HK-2 (cell line): Measurements from ENCODE around the gene TANC2.
"Not testable (repeated sequence)": the region's sequence is repeated elsewhere in the genome, so short reads cannot be mapped to it uniquely, and the experiment has no call there.

Experiments used
- DNase-seq: peaks from one replicate; pipeline ENCODE4 v3.0.0-alpha.2; 2018; ENCODE audit not compliant: unreplicated experiment

Gene TANC2

DNA sequence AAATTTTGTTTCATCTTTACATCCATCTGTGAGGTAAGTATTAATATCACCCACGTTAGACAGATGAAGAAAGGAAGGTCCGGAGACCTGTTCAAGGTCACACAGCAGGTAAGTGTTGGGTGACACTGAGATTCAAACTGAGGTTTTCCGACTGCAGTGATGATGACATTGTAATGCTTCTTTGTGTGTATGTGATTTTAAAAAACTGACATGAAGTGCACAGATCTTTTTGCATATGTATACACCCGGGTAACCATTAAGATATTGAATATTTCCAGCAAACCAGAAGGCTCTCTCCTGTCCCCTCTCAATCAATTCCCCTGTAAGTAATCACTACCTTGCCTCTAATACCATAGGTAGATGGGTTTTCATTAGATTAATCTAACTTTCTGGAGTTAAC, 1.5 kb upstream of the TANC2 start:
- DNase-seq: no peak

DNA sequence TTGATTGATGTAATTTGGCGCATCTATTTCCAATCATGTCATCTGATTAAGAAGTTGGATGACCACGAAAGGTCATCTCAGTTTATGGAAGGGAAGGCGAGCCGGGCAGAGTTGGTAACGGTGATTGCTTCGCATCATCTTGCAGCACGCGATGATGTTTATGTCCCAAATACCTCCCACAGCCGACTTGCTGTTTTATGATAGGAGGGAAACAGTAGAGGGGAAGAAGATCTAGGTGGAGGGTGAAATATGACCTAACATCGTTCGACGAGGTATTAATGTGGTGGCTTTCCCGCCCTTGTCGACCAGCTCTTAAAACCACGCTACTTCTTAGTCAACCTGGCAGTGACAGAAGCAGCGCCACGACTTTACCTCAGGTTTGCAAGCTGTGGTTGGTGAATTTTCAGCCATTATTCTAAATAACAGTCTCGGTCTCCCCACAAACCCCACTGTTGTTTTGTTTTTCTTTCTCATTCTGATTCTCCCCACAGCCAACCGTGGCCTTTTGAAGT, 805 bp upstream of the TANC2 start:
- DNase-seq: no peak

DNA sequence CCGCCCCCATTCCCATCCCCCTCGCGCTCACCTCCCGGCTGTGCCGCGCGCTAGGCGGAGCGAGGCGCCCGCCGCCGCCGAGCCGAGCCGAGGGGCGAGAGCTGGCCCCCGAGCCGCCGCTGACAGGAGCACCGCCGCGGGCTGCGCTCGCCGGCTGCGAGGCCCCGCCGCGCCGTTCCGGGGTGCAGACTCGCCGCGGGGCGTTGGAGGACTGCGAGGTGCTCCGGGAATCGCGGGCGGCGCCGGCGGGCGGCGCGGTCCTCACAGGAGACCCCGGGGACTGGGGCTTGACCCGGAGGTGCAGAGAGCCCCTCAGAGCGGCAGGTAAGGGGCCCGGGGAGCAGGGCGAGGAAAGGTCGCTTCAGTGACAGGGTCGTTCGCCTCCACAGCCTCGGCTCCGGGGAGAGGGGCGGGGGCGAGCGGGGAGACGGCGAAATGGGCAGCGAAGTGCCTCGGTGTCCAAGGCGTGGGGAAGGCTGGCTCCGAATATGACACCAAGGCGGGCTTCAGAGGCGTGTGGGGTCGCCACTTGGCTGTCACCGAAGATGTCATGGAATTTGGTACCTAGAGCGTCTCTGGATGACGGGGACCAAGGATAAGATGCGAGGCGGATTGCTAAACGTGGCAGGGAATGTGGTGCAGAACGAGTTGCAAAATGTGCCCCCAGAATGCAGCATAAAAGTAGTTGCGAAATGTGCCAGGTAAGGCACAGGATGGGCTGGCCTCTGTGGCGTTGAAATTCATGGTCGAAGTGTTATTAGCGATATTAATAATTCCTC, 580 bp downstream of the TANC2 start:
- DNase-seq: peak; percentile 49

DNA sequence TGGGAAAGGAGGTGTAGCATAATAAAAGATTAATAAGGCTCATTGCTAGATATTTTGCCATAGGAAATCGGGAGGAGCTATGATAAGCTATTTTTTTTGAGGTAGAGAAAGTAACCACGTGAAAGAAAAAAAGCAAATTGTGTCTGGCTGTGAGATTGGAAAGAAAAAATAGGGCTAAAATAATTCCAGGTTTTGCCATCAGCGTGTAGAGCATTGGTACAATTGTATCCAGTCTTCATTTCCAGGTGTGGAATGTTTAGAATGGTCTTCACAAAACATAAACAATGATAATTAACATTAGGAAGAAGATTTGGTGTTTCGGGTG, 1.1 kb downstream of the TANC2 start:
- no peak for DNase-seq

DNA sequence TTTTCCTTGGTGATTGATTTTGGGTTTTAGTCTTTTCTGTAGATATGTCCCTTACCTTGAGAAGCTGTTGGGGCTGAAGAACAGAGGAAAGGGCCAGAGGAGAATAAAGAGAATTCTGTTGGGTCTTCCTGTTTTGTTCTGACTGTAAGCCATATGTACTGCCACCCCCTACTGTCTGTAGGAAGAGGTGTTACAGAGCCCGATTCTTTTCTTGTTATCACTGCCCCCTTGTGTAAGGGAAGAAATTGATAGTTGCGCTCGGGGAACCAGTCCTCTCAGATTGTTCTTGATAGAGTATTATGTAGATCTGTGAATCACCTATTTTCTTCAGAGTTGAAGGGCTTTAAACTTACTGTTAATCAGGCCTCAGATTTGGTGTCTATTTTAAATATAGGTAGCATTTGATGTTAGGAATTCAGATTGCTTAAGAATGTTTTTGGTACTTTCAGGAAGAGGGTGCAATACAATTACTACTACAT, 2.4 kb downstream of the TANC2 start:
- DNase-seq: peak; percentile 38

GRCh38 chr17:62970610-62971009, 4.6 kb downstream of the TANC2 start:
- no peak for DNase-seq

GRCh38 chr17:62971853-62972252, 5.8 kb downstream of the TANC2 start:
- no peak for DNase-seq

- no peak for DNase-seq
Observed at GRCh38 chr17:62974788-62975187, 8.8 kb downstream of the TANC2 start.

DNA sequence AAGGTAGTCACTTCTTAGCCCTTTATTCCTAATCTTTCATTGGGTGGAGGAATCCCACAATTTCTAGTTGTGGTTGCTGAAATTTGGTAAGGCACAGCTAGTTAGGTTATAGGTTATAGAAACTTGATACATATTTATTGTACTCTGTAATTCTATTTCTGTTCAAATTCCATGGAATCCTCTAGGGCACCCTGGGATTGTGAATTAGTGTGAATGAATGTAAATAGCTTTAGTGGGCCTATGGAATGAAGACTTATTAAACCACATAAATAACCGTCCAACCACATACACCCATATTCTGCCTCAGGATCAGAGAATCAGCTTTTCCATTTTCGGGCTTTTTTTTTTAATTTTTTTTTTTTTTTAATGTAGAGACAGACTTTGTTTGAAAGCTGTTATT, 9.2 kb downstream of the TANC2 start:
- no peak for DNase-seq

DNA sequence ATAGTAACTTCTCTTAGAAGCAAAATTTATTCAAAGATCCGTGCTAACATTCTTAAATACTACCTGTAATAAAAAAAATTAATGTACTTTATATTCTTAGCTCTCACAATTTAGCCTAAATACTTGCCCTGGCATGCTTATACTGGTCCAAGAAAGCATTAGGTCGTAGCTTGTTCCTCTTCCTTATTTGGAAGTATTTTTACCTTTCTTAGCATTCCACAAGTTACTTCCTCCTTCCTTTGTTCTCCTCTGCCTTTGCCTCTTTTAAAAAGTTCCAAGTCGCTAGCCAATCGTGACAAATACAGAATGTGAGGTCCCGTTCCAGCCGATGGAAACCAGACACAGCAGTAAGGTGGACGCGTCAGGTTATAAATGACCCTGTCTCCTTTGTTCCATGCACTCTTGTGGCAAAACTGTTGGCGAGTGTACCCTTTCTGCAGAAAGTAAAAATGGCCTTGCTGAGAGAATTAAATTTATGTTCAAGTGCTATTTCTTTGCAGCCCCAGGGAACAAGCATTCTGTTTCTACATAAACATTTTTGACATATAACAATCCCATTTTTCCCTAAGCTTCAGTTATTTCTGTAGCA, 10.7 kb downstream of the TANC2 start:
- DNase-seq: not testable (repeated sequence)

- DNase-seq: no peak
Observed at GRCh38 chr17:62980842-62981241, 14.8 kb downstream of the TANC2 start.

DNA sequence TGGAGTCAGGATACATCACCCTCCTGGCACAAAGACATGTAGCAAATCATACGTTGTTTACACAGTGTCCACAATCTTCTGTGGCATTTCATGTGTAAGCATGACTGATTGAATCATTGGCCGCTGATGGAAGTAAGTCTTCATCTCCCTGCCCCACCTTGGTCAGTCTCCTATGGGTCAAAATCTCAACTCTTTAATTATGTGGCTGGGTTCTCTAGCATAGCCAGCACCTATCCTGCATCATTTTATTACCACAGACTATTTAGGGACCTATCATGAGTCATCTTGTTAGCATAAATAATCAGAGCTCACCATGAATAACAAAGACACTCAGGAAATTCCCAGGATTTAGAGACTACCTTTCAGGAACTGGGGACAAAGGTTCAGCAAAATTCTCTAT, 15.9 kb downstream of the TANC2 start:
- no peak for DNase-seq

- no peak for DNase-seq
Observed at GRCh38 chr17:62984801-62985200, 18.8 kb downstream of the TANC2 start.

DNA sequence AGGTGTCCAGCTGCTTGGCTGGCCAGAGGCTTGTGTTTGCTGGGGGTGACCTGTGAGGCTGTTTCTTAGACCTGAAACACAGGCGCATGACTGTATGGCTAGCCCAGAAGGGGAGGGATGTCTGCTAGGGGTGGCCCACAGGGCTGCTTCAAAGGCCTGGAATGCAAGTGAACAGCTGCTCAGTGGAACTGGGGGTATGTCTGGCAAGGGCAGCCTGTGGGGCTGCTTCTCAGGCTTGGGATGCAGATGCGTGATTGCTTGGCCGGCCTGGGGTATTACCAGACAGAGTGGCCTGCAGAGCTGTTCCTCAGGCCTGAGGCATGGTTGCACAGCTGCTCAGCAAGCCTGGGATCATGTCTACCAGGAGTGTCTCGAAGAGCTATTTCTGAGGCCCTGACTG, 20.5 kb downstream of the TANC2 start:
- no peak for DNase-seq

DNA sequence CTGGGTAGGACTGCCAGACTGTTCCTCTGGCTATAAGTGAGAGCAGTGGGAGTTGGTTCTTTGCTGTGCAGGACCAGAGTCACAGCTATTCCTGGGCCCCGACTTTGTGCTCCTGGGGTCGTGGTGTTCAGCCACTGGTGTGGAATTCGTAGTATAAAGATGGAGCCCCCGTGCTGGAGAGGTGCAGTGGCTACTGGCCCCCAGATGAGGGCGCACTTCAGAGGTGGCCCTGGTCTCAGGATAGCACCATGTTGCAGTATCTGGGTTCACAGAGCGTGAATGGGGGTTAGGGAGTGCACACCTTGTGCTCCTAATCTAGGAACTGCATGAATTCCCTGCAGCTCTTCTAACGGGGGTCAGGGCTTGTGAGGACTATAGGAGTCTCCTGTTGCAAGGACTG, 21.1 kb downstream of the TANC2 start:
- no peak for DNase-seq

GRCh38 chr17:62989501-62989900, 23.5 kb downstream of the TANC2 start:
- no peak for DNase-seq

GRCh38 chr17:62994931-62995330, 28.9 kb downstream of the TANC2 start:
- DNase-seq: no peak

- no peak for DNase-seq
Observed at GRCh38 chr17:62995377-62995885, 29.4 kb downstream of the TANC2 start.

DNA sequence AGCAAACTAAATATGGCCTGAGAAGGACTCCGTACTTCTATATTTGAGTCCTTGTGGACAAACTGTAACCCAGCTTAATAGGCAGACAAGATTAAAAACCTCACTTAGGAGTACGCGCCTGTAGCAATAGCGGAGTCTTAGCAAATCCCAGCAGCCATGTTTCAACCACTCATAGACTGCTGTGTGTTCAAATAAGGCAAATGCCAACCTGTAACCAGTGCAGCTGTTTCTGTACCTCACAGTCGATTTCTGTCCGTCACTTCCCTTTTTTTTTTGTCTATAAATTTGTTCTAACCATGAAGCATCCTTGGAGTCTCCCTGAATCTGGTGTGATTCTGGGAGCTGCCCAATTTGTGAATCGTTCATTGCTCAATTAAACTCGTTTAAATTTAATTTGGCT, 30.2 kb downstream of the TANC2 start:
- DNase-seq: no peak

- DNase-seq: no peak
Observed at GRCh38 chr17:62998166-62998565, 32.1 kb downstream of the TANC2 start.

DNA sequence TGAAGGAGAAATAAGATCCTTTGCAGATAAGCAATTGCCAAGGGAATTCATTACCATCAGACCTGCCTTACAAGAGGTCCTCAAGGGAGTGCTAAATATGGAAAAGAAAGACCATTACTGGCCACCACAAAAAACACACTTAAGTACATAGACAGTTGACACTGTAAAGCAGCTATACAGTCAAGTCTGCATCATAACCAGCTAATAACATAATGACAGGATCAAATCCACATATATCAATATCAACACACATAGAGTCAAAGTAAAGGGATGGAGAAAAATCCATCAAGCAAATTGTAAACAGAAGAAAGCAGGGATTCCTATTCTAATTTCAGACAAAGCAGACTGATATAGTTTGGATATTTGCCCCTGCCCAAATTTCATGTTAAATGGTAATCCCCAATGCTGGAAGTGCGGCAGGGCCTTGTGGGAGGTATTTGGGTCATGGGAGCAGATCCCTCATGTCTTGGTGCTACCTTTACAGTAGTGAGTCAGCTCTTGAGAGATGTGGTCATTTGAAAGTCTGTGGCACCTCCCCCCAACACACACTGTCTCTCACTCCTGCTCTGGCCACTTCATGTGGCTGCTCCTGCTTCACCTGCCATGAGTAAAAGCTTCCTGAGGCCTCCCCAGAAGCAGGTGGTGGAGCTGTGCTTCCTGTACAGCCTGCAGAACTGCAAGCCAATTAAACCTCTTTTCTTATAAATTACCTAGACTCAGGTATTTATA, 32.8 kb downstream of the TANC2 start:
- no peak for DNase-seq

DNA sequence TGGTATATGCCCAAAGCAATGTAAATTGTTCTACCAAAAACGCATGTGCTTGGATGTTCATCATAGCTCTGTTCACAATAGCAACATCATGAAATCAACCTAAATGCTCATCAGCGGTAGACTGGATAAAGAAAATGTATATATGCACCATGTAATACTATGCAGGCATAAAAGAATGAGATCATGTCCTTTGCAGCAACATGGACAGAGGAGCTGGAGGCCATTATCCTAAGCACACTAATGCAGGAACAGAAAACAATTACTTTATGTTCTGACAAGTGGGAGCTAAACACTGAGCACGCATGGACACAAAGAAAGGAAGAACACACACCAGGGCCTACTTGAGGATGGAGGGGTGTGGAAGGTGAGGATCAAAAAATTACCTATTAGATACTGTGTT, 33.7 kb downstream of the TANC2 start:
- DNase-seq: no peak
